Kidney epithelial cell (primary cell): ENCODE data around the gene NMT1. TPM values are rescaled to one million over a fixed set of nuclear protein-coding genes. Genes with fewer than 3 reads are reported as not detected.
"Not testable (repeated sequence)": the region's sequence is repeated elsewhere in the genome, so short reads cannot be mapped to it uniquely, and the experiment has no call there.

Experiments
- DNase-seq: peaks from one replicate; pipeline ENCODE4 v3.0.0-alpha.2; 2010; ENCODE audit warnings: low read depth
- H3K27me3 ChIP-seq: 2 replicates; pipeline ENCODE4 v1.6.0; 2011; ENCODE audit warnings: low read length; ENCODE audit not compliant: control insufficient read depth, insufficient read depth
- H3K36me3 ChIP-seq: 2 replicates; pipeline ENCODE4 v1.5.1; 2011; ENCODE audit warnings: low read length; ENCODE audit not compliant: control insufficient read depth, insufficient read depth
- H3K4me3 ChIP-seq: 2 replicates; pipeline ENCODE4 v1.5.1; 2011; ENCODE audit warnings: low read depth, mild to moderate bottlenecking, control low read depth, low read length
- CTCF ChIP-seq: IDR thresholded peaks from 2 replicates; pipeline ENCODE4 v1.5.1; 2011; ENCODE audit warnings: mild to moderate bottlenecking, moderate library complexity, low read length, control low read depth, inconsistent platforms; ENCODE audit not compliant: insufficient read depth, poor library complexity, severe bottlenecking
- total RNA-seq: library from RNA; depleted of rRNA; stranded (reverse); fragments of >200 nt; gene quantifications from 2 replicates; pipeline ENCODE4 v1.2.3, GENCODE V29; 2015

The NMT1 gene
- total RNA-seq, 1 donor from 2014 or later, result 68.0 TPM

- Histone ChIP-seq H3K36me3 (no peaks in the 10 kb centered on the region), H3K4me3 (peak within 1 kb of the TSS; percentile 69), H3K27me3 (no peaks in the 10 kb centered on the region)
- DNase-seq, result peak; percentile 79
- no peak for TF ChIP-seq CTCF
Measured at GRCh38 chr17:45051060-45051719, 9.9 kb upstream of the NMT1 start, which contains the start of gene DCAKD. Gene DCAKD, minus strand, starts transcription at chr17:45051632. Its CDS starts 16,747 bp downstream, at chr17:45034885.

GRCh38 chr17:45051720-45052051 lies 9.4 kb upstream of the NMT1 start:
- H3K4me3 ChIP-seq, result peak overlapping the region; percentile 58

GRCh38 chr17:45052052-45052772 lies 8.9 kb upstream of the NMT1 start:
- no peaks in the 10 kb centered on the region for H3K27me3 ChIP-seq
- DNase-seq, result no peak
- H3K36me3 ChIP-seq, result no peaks in the 10 kb centered on the region
- TF ChIP-seq CTCF, result no peak
- peak overlapping the region; percentile 58 for H3K4me3 ChIP-seq

More at GRCh38 chr17:45051720-45052051, 9.4 kb upstream of the NMT1 start:
- not testable (repeated sequence) for H3K36me3 ChIP-seq, DNase-seq, H3K27me3 ChIP-seq

GRCh38 chr17:45060382-45060796 lies 728 bp upstream of the NMT1 start:
- H3K36me3 ChIP-seq, result no peaks in the 10 kb centered on the region
- H3K27me3 ChIP-seq, result no peaks in the 10 kb centered on the region
- DNase-seq, result no peak
- H3K4me3 ChIP-seq, result peak overlapping the region; percentile 93
- no peak for TF ChIP-seq CTCF

- Histone ChIP-seq H3K4me3 (peak overlapping the region; percentile 93), H3K27me3 (no peaks in the 10 kb centered on the region), H3K36me3 (no peaks in the 10 kb centered on the region)
- TF ChIP-seq CTCF, result no peak
- no peak for DNase-seq
Measured at GRCh38 chr17:45061606-45062205, 589 bp downstream of the NMT1 start.

GRCh38 chr17:45063198-45063597 lies 2.1 kb downstream of the NMT1 start:
- TF ChIP-seq CTCF, result no peak
- H3K36me3 ChIP-seq, result no peaks in the 10 kb centered on the region
- DNase-seq, result no peak

More at GRCh38 chr17:45063198-45063597, 2.1 kb downstream of the NMT1 start:
- Histone ChIP-seq H3K27me3 (no peaks in the 10 kb centered on the region), H3K4me3 (no peak overlapping the region)
